AG09309 (cell line): Measurements from ENCODE around the gene ANXA5.

Experiments used
- DNase-seq: peaks from one replicate; pipeline ENCODE4 v3.0.0-alpha.2; 2010; ENCODE audit warnings: low read depth
- H3K4me3 ChIP-seq: 2 replicates; pipeline ENCODE4 v1.5.1; 2011; ENCODE audit warnings: mild to moderate bottlenecking, low read depth, low read length, moderate library complexity; ENCODE audit not compliant: control insufficient read depth
- CTCF ChIP-seq: IDR thresholded peaks from 2 replicates; pipeline ENCODE4 v1.5.1; 2011; ENCODE audit warnings: mild to moderate bottlenecking, low read depth, low read length, inconsistent platforms; ENCODE audit not compliant: insufficient read depth, control insufficient read depth; ENCODE audit errors: missing control alignments

Gene ANXA5

GRCh38 chr4:121712783-121713182, 16.0 kb upstream of the ANXA5 start:
- no peak for DNase-seq
- no peak overlapping the region for H3K4me3 ChIP-seq
- TF ChIP-seq CTCF = no peak

- DNase-seq = no peak
- no peak for TF ChIP-seq CTCF
- H3K4me3 ChIP-seq = no peak overlapping the region
Observed at GRCh38 chr4:121712001-121712651, 15.3 kb upstream of the ANXA5 start.

- TF ChIP-seq CTCF = no peak
- DNase-seq = peak; percentile 86
- no peak overlapping the region for H3K4me3 ChIP-seq
Observed at GRCh38 chr4:121711263-121712000, 14.7 kb upstream of the ANXA5 start.

- no peak for DNase-seq
- TF ChIP-seq CTCF = no peak
- H3K4me3 ChIP-seq = no peak overlapping the region
Observed at GRCh38 chr4:121709766-121710405, 13.1 kb upstream of the ANXA5 start.

- TF ChIP-seq CTCF = no peak
- no peak overlapping the region for H3K4me3 ChIP-seq
Observed at GRCh38 chr4:121707344-121707743, 10.6 kb upstream of the ANXA5 start.

GRCh38 chr4:121706595-121707021, 9.8 kb upstream of the ANXA5 start:
- DNase-seq = peak; percentile 77
- H3K4me3 ChIP-seq = no peak overlapping the region
- TF ChIP-seq CTCF = no peak

More at GRCh38 chr4:121707344-121707743, 10.6 kb upstream of the ANXA5 start:
- DNase-seq = no peak
